NB4 (cell line): ENCODE measurements around the gene SIAH2.

Source experiments
- DNase-seq: peaks from one replicate; pipeline ENCODE4 v3.0.0; 2010; ENCODE audit warnings: low read depth
- H3K4me3 ChIP-seq: one replicate; pipeline ENCODE4 v1.5.1; 2011; ENCODE audit warnings: mild to moderate bottlenecking, low read depth, low read length, moderate library complexity
- MYC ChIP-seq: IDR thresholded peaks from 2 replicates; pipeline ENCODE4 v1.6.1; 2011; ENCODE audit warnings: low read depth, low read length
- POLR2A ChIP-seq: IDR thresholded peaks from 2 replicates; pipeline ENCODE4 v1.6.1; 2011; ENCODE audit warnings: mild to moderate bottlenecking; ENCODE audit not compliant: insufficient read length; ENCODE audit errors: extremely low read depth
- TF ChIP-seq, protein P1 (sequence below): IDR thresholded peaks from one replicate; pipeline ENCODE4 v1.5.1; 2012; ENCODE audit warnings: low read depth, low read length
- TF ChIP-seq, protein P2 (sequence below): IDR thresholded peaks from 2 replicates; pipeline ENCODE4 v1.6.1; 2011; ENCODE audit warnings: low read depth, low read length

The SIAH2 gene

DNA sequence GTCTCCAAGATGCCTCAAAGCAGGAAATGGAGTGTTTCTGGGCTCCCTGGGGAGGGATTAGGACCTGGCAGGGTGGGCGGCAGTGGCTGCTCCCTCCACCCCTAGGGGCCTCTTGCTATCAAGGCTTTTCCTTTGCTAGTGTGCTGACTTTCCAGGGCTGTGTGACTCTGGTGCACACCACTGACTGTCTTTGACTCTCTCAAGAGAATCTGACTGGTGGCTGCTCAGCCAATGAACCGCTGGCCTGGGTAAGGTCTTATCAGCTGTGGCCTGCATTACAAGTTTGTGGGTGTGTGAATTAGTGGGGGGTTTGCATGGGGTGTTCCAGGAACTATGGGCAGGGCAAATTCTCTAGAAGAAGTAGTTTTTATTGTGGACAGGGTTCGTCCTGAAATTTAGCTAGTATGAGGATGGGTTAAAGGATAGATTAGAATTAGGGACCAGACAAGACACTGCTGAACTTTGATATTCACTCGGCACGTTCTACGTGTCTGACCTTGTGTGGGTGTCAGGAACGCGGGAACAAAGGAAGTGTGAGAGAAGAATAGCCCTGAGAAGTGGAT lies 29.5 kb downstream of the SIAH2 start:
- no peak overlapping the region for H3K4me3 ChIP-seq
- TF ChIP-seq, protein P1, sequence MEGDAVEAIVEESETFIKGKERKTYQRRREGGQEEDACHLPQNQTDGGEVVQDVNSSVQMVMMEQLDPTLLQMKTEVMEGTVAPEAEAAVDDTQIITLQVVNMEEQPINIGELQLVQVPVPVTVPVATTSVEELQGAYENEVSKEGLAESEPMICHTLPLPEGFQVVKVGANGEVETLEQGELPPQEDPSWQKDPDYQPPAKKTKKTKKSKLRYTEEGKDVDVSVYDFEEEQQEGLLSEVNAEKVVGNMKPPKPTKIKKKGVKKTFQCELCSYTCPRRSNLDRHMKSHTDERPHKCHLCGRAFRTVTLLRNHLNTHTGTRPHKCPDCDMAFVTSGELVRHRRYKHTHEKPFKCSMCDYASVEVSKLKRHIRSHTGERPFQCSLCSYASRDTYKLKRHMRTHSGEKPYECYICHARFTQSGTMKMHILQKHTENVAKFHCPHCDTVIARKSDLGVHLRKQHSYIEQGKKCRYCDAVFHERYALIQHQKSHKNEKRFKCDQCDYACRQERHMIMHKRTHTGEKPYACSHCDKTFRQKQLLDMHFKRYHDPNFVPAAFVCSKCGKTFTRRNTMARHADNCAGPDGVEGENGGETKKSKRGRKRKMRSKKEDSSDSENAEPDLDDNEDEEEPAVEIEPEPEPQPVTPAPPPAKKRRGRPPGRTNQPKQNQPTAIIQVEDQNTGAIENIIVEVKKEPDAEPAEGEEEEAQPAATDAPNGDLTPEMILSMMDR: no peak
- TF ChIP-seq MYC: no peak
- TF ChIP-seq, protein P2, sequence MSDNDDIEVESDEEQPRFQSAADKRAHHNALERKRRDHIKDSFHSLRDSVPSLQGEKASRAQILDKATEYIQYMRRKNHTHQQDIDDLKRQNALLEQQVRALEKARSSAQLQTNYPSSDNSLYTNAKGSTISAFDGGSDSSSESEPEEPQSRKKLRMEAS: no peak
- TF ChIP-seq POLR2A: no peak
- DNase-seq: peak; percentile 52

DNA sequence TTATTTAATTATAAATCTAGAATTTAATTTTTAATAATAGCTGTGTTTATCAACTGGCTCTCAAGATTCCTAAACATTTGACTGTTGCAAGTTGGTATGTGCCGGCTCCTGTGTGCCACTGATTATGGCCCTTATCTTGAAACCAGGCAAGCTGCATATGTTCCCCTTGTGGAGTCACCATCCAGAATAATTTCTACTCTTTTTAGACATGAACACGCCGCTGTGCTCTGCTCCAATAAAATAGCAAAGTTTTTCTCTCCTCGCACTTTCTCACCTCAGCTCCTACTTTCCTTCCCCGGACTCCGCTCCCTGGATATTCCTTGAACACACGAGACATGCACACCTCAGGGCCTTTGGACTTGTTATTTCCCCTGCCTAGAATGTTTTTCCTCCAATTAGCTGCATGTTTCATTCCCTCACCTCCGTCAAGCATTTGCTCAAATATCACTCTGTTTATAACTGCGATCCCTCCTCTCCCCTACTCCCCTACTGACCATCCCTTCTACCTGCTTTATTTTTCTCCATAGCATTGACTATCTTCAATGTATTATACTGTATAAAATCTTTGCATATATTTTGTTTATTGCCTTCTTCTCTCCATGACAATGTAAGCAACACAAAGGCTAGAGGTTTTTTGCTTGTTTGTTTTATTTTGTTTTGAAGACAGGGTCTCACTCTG lies 33.1 kb downstream of the SIAH2 start:
- no peak for TF ChIP-seq MYC
- DNase-seq: no peak
- no peak overlapping the region for H3K4me3 ChIP-seq

DNA sequence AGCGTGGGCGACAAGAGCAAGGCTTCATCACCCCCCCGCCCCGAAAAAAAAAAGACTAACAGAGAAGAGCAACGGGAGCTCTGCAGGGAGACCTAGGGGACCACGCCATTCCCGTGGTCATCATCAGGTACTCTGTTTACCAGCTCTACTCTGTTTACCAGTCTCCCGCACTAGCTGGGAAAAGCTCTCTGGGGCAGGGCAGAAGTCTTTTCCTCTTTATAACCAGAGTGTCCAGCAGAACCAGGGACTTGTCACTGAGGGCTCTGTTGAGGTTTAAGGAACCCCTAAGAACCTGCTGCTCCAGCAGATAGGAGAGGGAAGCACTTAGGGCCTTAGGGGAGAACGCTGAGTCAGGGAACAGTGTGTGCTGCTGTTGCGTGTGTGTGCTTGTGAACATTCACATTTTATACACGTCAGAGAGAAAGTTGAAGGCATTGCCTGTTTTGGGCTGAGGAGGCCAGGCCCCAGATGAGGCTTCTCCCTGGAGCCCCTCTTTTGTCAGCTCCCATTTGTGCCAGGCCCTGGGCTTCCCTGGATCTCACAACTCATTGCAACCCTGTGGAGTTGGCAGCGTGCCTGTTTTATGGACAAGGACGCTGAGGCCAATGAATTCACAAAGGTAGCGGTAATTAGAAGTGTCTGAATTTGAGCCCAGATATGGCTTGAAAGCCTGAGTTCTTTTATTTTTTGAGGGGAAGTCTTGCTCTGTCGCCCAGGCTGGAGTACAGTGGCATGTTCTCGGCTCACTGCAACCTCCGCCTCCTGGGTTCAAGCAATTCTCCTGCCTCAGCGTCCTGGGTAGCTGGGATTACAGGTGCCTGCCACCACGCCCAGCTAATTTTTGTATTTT lies 35.1 kb downstream of the SIAH2 start:
- TF ChIP-seq, protein P1: no peak
- TF ChIP-seq MYC: no peak
- no peak for TF ChIP-seq POLR2A
- no peak for DNase-seq
- no peak overlapping the region for H3K4me3 ChIP-seq

DNA sequence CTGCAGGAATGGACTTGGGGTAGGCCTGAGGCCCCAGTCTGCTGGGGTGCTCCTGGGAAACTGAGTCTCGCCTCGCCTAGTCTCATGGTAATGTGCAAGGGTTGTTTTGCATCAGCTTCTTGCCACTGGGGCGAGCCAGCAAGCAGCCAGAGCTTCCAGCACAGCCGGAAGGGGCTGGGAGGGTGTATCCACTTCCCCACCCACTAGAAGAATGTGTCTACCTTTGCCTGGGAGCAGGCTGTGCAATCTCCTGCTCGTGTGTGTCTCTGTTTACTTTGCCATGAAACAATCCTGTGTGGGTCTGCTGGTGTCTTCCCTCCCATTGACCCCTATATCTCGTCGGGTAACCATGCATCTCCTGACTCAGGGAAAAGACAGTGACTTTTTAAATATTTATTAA lies 37.4 kb downstream of the SIAH2 start:
- TF ChIP-seq, protein P1: no peak
- TF ChIP-seq POLR2A (no peak), MYC (no peak)
- TF ChIP-seq, protein P2: no peak
- H3K4me3 ChIP-seq: no peak overlapping the region
- DNase-seq: no peak

DNA sequence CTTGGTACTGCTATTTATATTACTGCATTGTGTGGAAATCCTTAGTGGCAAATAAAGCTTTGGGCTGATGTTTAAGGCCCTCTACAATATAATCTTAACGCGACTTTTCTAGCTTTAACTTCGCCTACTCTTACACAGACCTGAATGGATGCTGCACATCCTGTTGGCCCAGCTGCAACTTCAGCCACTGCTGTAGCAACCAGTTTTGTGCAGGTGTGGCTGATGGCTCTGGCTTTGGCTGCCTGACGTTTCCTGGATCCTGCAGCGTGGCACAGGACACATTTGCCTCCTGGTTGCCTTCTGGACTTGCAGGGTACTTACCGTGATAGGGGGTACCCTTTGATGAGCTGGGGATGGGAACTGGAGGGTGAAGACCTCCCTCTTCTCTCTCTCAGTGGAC lies 39.0 kb downstream of the SIAH2 start:
- H3K4me3 ChIP-seq: no peak overlapping the region
- TF ChIP-seq MYC (no peak), POLR2A (no peak)
- TF ChIP-seq, protein P2: no peak
- TF ChIP-seq, protein P1: no peak
- DNase-seq: no peak

DNA sequence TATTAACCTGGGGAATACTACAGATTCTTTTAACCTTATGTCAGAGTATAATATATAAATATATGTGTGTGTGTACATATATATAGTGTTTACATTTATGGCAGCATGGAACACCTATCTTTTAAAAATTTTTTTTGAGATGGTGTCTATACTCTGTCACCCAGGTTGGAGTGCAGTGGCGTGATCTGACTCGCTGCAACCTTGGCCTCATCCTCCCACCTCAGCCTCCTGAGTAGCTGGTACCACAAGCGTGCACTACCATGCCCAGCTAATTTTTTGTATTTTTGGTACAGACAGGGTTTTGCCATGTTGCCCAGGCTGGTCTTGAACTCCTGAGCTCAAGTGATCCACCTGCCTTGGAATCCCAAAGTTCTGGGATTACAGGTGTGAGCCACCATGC lies 40.7 kb downstream of the SIAH2 start:
- DNase-seq: no peak
- TF ChIP-seq POLR2A: no peak
- TF ChIP-seq, protein P2: no peak
- TF ChIP-seq, protein P1: no peak
- TF ChIP-seq MYC: no peak
- H3K4me3 ChIP-seq: no peak overlapping the region
